ENCODE results near the gene CERS1. TPM values are rescaled to one million over a fixed set of nuclear protein-coding genes. Genes with fewer than 3 reads are reported as not detected.
A peak's percentile ranks its signal among the peaks of the same experiment; 100 is the strongest.

Gene CERS1
- total RNA-seq, 1 donor from 2014 or later = 5.6 TPM

GRCh38 chr19:18898607-18899408 lies 2.9 kb upstream of the CERS1 start:
- no peak for DNase-seq (ENCODE audit: low read depth in 2 of 2)

DNA sequence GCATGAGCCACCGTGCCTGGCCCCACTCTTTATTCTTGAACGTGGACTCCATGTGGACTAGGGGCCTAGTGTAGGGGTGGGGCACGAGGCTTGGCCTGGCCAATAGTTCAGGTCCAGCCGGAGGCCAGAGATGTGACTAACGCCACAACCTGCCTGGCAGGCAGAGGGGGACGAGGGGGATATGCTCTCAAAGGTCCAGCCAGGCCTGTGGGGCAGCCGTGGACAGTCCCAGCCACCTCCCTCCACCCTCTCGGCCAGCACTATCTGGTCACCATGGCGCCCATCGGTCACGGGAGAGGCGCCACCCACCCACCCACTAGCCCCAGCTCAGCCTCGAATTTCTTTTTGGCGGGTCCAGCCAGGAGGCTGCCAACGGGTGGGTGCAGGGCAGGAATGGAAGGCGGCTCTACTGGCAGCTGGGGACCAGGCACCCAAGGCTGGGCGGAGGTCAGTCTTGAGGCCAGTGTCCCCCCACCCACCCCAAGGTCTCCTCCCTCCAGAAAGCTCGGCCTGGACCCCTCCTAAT lies 2.2 kb upstream of the CERS1 start:
- no peak for DNase-seq (ENCODE audit: low read depth in 2 of 2)

DNA sequence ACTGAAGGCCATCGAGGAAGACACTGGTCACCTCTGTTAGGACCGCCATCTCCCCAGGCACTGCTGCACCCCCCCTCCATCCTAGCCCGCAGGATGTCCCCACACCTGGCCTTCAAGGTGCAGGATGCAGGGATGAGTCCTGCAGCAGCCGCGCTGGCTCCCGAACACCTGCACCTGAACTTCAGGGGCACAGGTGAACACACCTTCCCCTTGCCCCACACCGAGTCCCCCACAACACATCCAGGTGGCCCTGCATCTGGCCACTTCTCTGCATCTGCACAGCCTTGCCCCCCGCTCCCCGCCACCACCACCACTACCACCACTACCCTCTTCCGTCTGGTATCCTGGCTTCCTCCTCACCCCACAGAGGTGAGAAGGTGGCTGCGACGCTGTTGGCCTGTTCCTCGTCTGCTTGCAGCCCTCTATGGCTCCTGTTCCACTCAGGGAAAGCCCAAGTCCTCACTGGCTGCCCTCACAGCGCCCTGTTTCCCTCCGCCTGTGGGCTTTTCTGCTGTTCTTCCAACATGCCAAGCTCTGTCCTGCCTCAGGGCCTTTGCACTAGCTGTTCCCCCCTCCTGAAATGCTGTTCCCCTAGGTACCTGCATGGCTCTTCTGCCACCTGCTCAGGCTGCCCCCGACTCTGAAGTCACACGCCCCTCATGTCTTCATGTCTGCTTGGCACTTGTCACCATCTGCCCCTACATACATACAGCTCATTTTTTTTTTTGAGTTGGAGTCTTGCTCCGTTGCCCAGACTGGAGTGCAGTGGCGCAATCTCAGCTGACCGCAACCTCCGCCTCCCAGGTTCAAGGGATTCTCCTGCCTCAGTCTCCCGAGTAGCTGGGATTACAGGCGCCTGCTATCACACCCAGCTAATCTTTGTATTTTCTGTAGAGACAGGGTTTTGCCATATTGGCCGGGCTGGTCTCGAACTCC lies 1.4 kb upstream of the CERS1 start:
- no peak for DNase-seq (ENCODE audit: low read depth in 2 of 2)

GRCh38 chr19:18896421-18896841 lies 473 bp upstream of the CERS1 start:
- DNase-seq (ENCODE audit: low read depth in 2 of 2) = no peak

- peak; percentile 47 to 63 for DNase-seq (ENCODE audit: low read depth in 2 of 2)
Measured at GRCh38 chr19:18895038-18895823, 727 bp downstream of the CERS1 start.

DNA sequence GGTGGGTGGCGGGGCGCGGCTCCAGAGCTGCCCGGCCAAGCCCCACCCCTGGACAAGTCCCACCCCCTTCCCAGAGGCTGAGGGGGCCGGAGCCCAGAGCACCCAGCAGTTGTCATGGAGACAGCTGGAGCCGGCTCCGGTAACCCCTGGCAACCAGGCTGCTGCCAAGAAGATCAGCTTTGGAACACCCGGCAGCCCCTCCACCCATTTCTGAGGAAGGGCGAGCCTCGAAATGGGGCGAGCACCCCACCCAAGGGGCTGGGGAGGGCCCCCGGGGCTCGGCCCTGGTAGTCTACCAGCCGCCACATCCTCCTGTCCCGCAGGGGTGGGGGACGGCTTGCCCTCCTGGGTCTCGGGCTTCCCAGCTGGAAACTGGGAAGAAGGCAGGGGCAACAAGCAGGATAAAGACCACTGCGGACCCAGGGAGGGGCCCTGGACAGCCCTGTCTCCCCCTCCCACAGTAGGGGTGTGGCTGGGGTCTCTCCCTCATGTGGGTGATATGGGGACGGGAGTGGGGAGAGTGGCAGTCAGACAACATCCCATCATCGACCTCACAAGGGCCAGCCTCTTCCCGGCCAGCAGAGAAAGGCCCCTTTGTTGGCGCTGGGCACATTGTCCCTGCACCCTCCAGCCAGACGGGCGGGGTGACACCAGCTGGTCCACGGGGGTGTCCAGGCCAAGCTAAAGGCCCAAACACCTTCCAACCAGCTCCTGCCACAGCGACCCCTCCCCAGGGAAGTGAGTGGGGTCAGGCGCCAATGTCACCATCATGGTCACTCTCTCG lies 1.5 kb downstream of the CERS1 start:
- DNase-seq (ENCODE audit: low read depth in 2 of 2) = peak in 1 of 2 donors; percentile 34

DNA sequence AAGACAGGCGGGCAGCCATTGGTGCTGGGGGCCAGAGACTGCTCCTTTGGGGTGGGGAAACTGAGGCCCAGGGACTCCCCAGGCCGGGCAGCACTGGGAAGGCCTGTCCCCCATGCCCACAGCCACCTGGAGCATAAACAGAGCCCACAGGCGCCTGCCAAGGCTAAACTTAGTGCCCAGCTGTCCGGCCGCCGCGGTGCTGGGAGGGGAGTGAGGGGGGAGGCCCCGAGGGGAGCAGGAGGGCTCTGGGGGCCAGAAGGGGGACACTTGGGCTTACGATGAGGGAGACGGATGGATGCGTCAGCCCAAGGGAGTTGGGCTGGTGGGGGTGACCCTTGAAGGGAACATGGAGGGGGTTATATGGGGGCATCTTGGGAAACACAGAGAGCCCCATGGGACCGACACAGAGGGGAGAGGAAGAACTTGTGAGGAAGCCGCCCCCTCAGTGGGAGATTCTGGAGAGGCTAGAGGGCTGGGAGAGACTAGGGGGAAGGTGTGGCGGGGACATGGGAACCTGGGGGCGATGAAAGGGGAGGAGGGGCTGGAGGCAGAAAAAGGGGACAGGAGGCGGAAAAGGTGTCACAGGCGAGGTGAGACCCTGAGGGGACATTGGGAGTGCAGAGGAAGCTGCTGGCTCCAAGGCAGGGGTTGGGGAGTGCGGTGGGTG lies 2.2 kb downstream of the CERS1 start:
- DNase-seq (ENCODE audit: low read depth in 2 of 2) = no peak

DNA sequence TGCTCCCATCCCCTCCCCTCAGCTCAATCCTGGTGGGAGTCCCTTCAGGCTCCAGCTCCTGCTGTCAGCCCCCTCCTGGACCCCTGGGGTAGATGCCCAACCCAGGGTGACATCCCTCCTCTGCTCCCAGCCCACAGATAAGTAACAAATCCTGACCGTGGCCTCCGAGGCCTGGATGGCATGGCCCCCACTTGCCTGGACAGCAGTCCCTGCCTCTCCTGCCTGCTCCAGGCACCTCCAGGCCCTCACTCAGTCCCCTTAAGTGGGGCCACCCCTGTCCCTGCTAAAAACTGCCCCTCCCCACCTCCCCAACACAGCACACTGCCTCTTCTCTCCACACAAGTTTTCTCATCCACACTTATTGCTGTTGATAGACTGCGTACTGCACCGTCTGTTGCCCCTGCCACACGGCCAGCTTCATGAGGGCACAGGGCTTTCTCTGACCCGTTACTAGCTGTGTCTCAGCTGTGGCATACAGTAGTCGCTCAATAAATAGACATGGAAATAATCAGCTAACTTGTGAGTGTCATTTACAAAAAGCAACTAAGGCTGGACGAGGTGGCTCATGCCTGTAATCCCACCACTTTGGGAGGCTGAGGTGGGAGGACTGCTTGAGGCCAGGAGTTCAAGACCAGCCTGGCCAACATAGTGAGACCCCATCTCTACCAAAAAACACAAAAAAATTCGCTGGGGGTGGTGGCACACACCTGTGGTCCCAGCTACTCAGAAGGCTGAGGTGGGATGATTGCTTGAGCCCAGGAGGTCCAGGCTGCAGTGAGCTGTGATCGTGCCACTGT lies 5.8 kb downstream of the CERS1 start:
- DNase-seq (ENCODE audit: low read depth in 2 of 2) = no peak

- DNase-seq (ENCODE audit: low read depth in 2 of 2) = no peak
Measured at GRCh38 chr19:18886972-18887371, 9.0 kb downstream of the CERS1 start.

DNA sequence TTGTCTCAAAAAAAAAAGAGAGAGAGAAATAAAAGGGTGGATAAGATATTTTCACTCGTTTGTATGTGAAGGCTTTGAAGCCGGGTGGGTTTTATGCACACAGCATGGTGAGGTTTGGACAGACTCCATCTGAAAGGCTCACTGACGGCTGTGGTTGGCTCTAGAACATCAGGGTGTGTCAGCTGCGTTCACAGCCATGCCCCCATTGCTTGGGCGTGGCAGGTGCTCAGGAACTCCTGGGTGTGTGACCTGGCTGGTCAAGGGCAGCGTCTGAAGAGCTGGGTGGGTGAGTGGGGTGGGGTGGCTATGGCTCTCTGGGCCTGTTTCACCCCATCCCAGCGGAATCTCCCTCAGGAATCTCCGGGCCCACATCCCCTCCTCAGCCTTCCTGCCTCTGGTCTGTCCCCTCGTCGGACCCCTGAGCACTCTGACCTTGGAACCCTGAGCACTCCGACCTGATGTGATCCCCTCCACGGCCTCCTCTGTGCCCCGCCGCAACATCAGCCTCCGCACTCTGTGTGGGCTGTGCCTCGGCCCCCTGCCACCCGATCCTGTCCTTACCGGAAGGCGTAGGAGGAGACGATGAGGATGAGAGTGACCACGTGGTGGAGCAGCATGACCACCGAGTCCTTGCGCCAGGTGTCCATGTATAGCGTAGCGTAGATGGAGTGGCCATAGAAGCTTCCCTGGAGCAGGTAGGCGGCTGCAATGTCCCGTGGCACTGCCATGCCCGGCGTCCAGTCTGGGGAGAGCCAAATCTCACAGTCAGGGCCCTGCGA lies 12.2 kb downstream of the CERS1 start:
- no peak for DNase-seq (ENCODE audit: low read depth in 2 of 2)

- no peak for DNase-seq (ENCODE audit: low read depth in 2 of 2)
Measured at GRCh38 chr19:18881491-18881890, 14.5 kb downstream of the CERS1 start.

- DNase-seq (ENCODE audit: low read depth in 2 of 2) = peak; percentile 31 to 32
Measured at GRCh38 chr19:18879579-18880373, 16.2 kb downstream of the CERS1 start.

- no peak for DNase-seq (ENCODE audit: low read depth in 2 of 2)
Measured at GRCh38 chr19:18878858-18879578, 16.9 kb downstream of the CERS1 start.

GRCh38 chr19:18878058-18878797 lies 17.7 kb downstream of the CERS1 start:
- DNase-seq (ENCODE audit: low read depth in 2 of 2) = no peak

DNA sequence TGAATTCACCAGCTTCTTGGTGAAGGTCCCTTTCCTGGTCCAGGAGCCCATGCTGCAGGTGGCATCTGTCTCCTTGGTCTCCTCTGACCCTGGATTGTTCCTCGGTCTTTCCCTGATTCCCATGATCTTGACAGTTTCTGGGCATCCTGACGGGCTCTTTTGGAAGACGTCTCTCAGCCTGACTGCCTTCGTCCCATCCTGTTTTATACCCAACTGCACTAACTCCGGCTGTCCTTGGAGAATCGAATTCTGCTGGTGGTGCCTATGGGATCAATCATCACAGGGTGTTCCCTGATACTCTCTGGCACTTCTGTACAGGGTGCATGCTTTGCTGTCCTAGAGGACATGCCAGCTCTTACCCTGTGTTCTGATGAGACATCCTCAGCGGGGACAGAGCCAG lies 19.1 kb downstream of the CERS1 start:
- no peak for DNase-seq (ENCODE audit: low read depth in 2 of 2)

GRCh38 chr19:18875726-18876125 lies 20.2 kb downstream of the CERS1 start:
- DNase-seq (ENCODE audit: low read depth in 2 of 2) = no peak
